Renal cortex interstitium (tissue), 15 donors: Measurements from ENCODE around the gene MTRR. TPM values are rescaled to one million over a fixed set of nuclear protein-coding genes. Genes with fewer than 3 reads are reported as not detected.
A peak's percentile ranks its signal among the peaks of the same experiment; 100 is the strongest.

Experiments used
- DNase-seq, 11 donors: peaks; one replicate each; pipeline ENCODE4 v3.0.0-alpha.2; 2013; ENCODE audit warnings: low read depth in 9 of 11, low spot score in 4 of 11; ENCODE audit errors: extremely low read depth in 1 of 11
- long read RNA-seq, 16 experiments: transcript quantifications; one replicate each; lab custom pipeline, GENCODE V29; 2026
- polyA plus RNA-seq, 3 donors: library from polyadenylated mRNA; unstranded; fragments of 120-200 nt; gene quantifications; one replicate each; pipeline ENCODE4 v1.2.1, GENCODE V29; 2013; ENCODE audit not compliant: insufficient read length in 3 of 3

Gene MTRR
- 10 to 100 TPM; 55.5 to 64.9 (median 58.5) TPM for polyA plus RNA-seq
- long read RNA-seq, donor 1, partial matches to known transcripts, result 0 of 1 reads
- long read RNA-seq, donor 1, other reads (novel, unspliced or antisense), result 0 of 1 reads
- long read RNA-seq, donor 2, partial matches to known transcripts, result 0 of 1 reads
- long read RNA-seq, donor 2, other reads (novel, unspliced or antisense), result 0 of 1 reads
- long read RNA-seq, donor 3, partial matches to known transcripts, result 8 of 12 reads
- long read RNA-seq, donor 3, other reads (novel, unspliced or antisense), result 0 of 12 reads
- long read RNA-seq, donor 4, partial matches to known transcripts, result 0 of 5 reads
- long read RNA-seq, donor 4, other reads (novel, unspliced or antisense), result 0 of 5 reads
- long read RNA-seq, donor 5, result 0 reads
- long read RNA-seq, donor 6, partial matches to known transcripts, result 8 of 17 reads
- long read RNA-seq, donor 6, other reads (novel, unspliced or antisense), result 6 of 17 reads
- long read RNA-seq, donor 7, partial matches to known transcripts, result 0 of 6 reads
- long read RNA-seq, donor 7, other reads (novel, unspliced or antisense), result 0 of 6 reads
- long read RNA-seq, donor 8, result 0 reads
- long read RNA-seq, donor 9, partial matches to known transcripts, result 0 of 4 reads
- long read RNA-seq, donor 9, other reads (novel, unspliced or antisense), result 0 of 4 reads
- long read RNA-seq, donor 10, partial matches to known transcripts, result 7 of 11 reads
- long read RNA-seq, donor 10, other reads (novel, unspliced or antisense), result 0 of 11 reads
- long read RNA-seq, donor 11, partial matches to known transcripts, result 0 of 3 reads
- long read RNA-seq, donor 11, other reads (novel, unspliced or antisense), result 0 of 3 reads
- long read RNA-seq, donor 12, partial matches to known transcripts, result 0 of 4 reads
- long read RNA-seq, donor 12, other reads (novel, unspliced or antisense), result 0 of 4 reads
- long read RNA-seq, donor 13, result 0 reads
- long read RNA-seq, donor 14, partial matches to known transcripts, result 0 of 5 reads
- long read RNA-seq, donor 14, other reads (novel, unspliced or antisense), result 0 of 5 reads
- long read RNA-seq, donor 15, partial matches to known transcripts, result 0 of 1 reads
- long read RNA-seq, donor 15, other reads (novel, unspliced or antisense), result 0 of 1 reads
- long read RNA-seq, donor 16, partial matches to known transcripts, result 13 of 30 reads
- long read RNA-seq, donor 16, other reads (novel, unspliced or antisense), result 9 of 30 reads

- DNase-seq, result peak in 10 of 11 donors; percentile 75 to 91 (median 89)
These were observed at the start of gene MTRR, which contains the start of gene FASTKD3 for GRCh38 chr5:7868773-7869473. TSS of gene MTRR (plus strand) at chr5:7869148. CDS start at chr5:7870795, 1,647 bp downstream. TSS of gene FASTKD3 (minus strand) at chr5:7869031. CDS start at chr5:7868083, 948 bp downstream.

GRCh38 chr5:7822449-7822848 lies 46.5 kb upstream of the MTRR start:
- no peak for DNase-seq

DNA sequence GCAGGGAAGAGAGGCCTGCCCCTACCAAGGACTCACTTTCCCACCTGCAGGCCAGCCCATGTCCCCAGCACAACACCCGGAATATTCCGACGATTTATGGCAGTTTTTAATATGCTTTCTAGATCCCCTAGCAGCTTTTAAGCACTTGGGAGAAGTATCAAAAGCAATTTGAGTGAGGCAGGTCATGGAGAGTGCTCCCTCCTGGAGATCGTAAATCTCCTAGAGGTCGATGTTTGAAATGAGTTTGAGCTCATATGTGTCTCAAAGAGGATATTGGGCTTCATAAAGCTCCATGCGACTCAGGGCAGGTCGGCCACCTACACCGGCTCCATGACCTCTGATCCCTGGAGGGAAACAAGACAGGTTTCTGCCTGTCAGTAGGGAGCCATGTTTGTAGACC lies 45.4 kb upstream of the MTRR start:
- DNase-seq, result peak in 1 of 11 donors; percentile 18

GRCh38 chr5:7824995-7825394 lies 44.0 kb upstream of the MTRR start:
- no peak for DNase-seq

DNA sequence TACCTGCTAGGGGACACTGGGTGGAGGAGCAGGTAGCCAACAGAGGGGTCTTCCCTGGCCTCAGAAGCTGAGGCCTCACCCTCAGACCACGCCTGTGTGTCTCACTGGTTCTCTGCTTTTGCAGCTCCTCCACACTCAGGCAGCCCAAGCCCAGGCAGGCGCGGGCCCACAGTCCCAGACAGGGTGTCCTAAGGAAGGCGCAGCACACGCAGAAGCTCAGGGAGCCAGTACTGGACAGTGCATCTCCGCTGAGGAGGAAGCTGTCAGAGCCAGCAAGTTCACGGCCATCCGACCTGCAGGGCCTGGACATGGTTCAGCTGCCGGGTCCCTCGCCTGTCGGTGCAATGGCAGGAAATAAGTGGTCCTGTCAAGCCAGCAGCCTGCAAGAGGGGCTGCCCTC lies 43.3 kb upstream of the MTRR start:
- DNase-seq, result no peak

DNA sequence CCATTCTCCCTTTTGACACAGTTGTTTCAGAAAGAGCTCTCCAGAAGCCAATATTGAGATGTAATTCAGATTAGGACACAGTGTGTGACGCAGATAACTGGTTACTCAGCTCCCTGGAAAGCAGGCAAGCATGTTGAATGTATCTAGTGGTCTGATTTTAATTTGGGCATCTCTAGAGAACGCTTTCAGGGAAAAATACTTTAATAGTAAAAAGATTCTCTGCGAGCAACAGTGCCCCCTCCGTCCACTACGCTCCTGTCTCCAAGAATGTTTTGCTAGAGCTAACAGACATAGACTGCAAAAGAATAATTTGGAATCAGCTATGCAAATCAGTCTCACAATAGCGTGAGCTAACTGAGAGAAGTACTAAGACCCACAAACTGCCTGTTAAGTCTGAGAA lies 41.3 kb upstream of the MTRR start:
- no peak for DNase-seq

DNA sequence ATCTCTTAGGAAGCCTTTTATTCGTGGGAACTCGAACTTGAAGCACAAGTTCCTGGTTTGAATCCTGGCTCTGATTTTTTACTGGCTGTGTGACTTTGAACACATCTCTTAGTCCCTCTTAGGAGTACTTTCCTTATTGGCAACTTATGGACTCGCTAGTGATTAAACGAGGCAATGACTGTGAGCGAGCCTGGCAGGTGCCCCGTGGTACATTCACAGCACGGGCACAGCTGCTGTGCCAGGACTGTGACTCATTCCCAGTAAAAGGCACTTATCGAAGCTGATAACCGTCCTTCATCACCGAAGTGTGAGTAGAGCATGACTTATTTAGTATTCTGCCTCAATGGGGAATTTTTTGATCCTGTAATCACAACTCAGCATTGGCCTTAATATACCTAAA lies 40.7 kb upstream of the MTRR start:
- DNase-seq, result no peak

DNA sequence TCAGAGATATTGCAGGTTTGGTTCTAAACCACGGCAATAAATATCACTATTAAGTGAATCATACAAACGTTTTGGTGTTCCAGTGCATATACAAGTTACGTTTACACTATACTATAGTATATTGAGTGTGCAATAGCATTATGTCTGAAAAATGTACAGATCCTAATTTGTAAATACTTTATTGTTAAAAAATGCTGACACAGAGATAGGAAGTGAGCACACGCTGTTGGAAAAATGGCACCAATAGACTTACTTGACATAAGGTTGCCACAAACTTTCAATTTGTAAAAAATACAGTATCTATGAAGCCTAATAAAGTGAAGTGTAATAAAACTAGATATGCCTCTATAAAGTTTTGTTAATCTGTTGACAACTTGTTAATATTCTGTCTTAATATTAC lies 34.0 kb upstream of the MTRR start:
- DNase-seq, result no peak

DNA sequence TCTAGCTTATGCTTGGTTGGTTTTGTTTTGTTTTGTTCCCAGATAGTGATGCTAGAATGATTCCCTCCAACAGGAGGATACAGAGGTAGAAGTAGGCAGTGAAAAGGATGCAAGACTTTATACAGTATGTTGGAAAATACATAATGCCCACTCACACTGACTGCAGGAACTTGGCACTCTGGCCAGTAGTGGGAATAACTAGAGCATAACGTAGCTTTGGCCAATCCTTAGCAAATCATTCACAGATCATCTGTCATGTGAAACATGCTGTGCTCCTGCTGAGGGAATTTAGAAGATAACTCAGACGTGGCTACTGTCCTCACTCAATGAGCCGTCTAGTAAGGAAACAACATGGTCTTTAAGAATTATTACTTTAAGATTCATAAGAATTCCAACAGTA lies 31.5 kb upstream of the MTRR start:
- peak in 2 of 11 donors; percentile 24 to 54 for DNase-seq

DNA sequence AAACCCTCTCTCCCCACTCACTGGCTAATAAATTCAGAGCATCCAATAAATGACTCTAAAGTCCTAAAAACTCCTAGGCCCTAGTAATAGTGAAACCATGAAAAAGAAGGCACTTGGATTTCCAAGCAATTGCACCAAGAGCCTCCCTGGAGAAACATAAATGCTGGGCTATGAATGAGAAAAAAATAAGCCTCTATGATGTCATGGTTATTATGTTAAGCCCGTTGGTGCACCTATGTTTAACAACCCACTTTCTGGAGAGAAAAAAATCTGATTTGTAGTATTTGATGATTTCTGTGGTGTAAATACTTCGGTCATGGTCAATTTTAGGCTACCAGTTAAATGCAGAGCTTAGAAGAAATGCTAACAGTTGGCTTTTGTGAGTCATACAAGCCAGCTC lies 26.4 kb upstream of the MTRR start:
- DNase-seq, result no peak

DNA sequence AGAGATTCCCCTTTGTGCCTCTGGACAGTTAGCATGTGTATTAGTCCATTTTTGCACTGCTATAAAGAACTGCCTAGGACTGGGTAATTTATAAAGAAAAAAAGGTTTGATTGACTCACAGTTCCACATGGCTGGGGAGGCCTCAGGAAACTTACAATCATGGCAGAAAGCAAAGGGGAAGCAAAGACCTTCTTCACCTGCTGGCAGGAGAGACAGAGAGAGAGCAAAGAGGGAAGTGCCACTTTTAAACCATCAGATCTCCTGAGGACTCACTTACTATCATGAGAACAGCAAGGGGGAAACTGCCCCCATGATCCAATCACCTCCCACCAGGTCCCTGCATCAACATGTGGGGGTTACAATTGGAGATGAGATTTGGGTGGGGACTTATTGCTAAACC lies 24.0 kb upstream of the MTRR start:
- DNase-seq, result no peak

DNA sequence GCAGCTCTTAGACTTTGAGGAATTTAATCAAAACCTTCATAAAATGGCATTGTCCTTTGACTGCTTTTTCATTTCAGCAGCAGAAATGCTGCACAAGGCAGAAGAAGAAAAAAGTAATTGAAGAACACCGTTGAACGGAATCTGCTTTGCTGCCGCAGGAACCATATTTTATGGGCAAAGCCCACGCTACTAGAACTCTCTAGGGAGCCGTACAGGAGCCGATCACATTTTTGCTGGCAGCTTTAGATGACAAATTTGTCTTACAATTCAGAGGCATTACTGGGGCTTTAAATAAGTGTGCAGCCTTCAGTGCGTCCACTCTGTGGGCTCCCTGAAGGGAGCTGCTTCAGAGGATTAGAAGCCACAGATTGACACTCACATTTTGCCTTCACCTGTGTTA lies 23.4 kb upstream of the MTRR start:
- DNase-seq, result no peak

- no peak for DNase-seq
These were observed 22.6 kb upstream of the MTRR start for GRCh38 chr5:7846327-7846726.

DNA sequence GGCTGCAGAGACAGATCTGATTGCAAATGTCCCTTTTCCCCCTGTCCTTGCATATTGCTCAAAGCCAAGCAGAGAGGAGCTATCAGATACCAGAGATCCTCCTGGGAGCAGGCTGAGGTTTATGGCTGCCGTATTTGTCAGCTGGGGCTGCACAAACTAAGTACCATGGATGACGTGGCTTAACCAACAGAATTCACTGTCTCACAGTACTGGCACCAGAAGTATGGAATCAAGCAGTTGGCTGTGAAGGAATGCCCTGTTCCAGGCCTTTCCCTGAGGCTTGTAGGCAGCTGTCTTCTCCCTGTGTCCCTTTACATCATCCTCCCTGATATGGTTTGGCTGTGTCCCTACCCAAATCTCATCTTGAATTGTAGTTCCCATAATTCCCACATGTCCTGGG lies 20.7 kb upstream of the MTRR start:
- no peak for DNase-seq

DNA sequence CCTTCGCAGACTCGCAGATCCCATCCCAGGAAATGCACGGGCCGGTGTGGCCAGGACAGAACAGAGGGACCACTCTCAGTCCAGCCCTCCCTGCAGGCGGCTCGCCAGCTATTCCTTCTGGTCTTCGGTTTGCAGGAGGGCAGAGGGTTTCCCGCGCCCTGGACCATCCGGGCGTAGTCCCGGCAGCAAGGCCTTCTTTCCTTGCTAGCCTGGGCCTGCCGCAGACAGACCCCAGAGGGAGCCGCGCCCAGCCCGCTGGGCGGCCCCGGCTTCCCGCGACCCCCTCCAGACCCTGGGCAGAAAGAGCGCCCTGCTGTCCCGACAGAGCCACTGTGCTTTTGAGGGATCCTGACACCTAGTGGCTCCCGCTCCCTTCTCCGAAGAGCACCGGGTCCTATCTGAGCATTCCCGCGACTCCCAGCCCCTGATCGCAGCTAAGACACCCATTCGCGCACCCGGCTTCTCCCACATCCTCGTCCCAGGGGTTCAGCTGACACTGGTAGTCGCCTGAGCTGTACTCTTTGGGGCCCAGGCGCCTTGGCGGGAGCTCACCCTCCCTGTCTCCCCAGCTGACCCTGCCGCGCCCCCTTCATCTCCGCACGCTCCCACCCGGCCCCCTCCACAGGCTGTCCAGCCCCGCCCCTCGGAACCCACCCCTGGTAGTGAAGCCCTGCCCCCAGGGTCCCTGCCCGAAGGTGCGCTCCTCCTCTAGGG lies 19.1 kb upstream of the MTRR start:
- DNase-seq, result peak in 4 of 11 donors; percentile 20 to 33 (median 26)

DNA sequence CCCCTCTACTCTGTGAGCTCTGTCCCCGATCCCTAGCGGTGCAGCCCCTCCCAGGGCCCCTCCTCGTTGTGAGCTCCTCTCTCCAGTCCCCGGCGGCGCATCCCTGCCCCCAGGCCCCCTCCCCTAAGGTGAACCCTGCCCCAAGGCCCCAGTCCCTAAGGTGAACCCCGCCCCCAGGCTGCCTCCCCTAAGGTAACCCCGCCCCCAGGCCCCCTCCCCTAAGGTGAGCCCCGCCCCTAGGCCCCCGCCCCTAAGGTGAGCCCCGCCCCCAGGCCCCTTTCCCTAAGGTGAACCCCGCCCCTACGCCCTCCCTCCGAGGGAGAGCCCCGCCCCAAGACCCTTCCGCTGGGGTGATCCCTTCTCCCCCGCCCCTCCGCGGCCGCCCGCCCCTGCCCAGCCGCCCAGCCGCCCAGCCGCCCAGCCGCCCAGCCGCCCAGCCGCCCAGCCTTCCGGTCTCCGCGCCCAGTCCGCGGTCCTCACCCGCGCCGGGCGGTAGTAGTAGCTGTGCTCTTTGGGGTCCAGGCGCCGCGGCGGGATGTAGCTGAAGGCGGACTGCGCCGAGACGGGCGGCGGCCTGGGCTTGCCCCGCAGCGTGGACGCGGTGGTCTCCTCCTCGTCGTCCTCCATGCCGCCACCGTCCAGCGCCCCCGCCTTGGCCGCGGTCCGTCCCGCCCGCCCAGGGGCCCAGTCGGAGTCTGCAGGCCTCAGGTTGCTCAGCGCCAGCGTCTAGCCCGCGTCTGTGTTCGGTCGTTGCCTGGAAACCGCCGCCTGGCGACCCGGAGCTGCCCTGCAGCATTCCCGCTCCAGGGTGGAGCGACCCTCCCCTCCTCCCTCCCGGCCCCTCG lies 18.3 kb upstream of the MTRR start, which contains the start of gene CFAP90:
Gene CFAP90 (minus strand): TSS at position 739 of the 845 bp plus-strand sequence. CDS start 112 bp downstream, at position 627.
- peak in 9 of 11 donors; percentile 59 to 76 (median 65) for DNase-seq

DNA sequence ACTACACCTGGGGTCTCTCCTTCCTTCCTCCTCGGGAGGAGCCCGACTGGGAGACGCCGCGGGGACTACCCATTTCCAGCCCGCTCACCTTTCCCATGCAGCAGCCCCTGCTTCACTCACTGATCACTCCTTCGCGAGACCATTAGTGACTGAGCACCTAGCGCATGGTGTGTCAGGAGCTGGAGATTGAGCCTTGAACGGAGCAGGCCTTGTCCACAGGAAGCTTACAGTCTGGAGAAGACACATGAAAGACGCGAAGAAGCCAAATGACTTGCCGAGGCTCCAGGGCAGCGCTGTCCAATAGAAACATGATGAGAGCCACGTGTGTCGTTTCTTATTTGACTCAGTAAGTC lies 17.7 kb upstream of the MTRR start:
- DNase-seq, result no peak
